H9 (cell line): ENCODE data around the gene ARVCF. TPM values are rescaled to one million over a fixed set of nuclear protein-coding genes. Genes with fewer than 3 reads are reported as not detected.

Source experiments
- DNase-seq: peaks from one replicate; pipeline ENCODE4 v3.0.0-alpha.2; 2017
- H2AFZ ChIP-seq: one replicate; pipeline ENCODE4 v1.6.1; 2013; ENCODE audit warnings: mild to moderate bottlenecking, low read length, control low read depth, moderate library complexity
- H2AK5ac ChIP-seq: 2 replicates; pipeline ENCODE4 v1.6.1; 2013; ENCODE audit warnings: low read length, control low read depth, mixed read lengths; ENCODE audit not compliant: insufficient read length
- H2BK120ac ChIP-seq: one replicate; pipeline ENCODE4 v1.6.1; 2013; ENCODE audit warnings: low read depth, mild to moderate bottlenecking, low read length, control low read depth, inconsistent platforms; ENCODE audit not compliant: poor library complexity, severe bottlenecking
- H2BK12ac ChIP-seq: 2 replicates; pipeline ENCODE4 v1.6.1; 2013; ENCODE audit warnings: low read length, control low read depth, mixed read lengths, low read depth; ENCODE audit not compliant: insufficient read length
- H2BK15ac ChIP-seq: 2 replicates; pipeline ENCODE4 v1.6.1; 2013; ENCODE audit warnings: low read depth, low read length, control low read depth
- H2BK20ac ChIP-seq: one replicate; pipeline ENCODE4 v1.6.1; 2013; ENCODE audit warnings: low read depth, mild to moderate bottlenecking, low read length, control low read depth, inconsistent platforms; ENCODE audit not compliant: poor library complexity, severe bottlenecking
- H2BK5ac ChIP-seq: 2 replicates; pipeline ENCODE4 v1.6.1; 2013; ENCODE audit warnings: low read length, control low read depth, mixed read lengths; ENCODE audit not compliant: insufficient read length
- H3K14ac ChIP-seq: 2 replicates; pipeline ENCODE4 v1.6.1; 2013; ENCODE audit warnings: low read length, control low read depth; ENCODE audit not compliant: insufficient read depth
- H3K18ac ChIP-seq: 2 replicates; pipeline ENCODE4 v1.6.1; 2013; ENCODE audit warnings: low read depth, mild to moderate bottlenecking, mixed read lengths, low read length, control low read depth; ENCODE audit not compliant: insufficient read length
- H3K23ac ChIP-seq: 2 replicates; pipeline ENCODE4 v1.6.1; 2013; ENCODE audit warnings: low read length, control low read depth, mixed read lengths, low read depth; ENCODE audit not compliant: insufficient read length
- H3K23me2 ChIP-seq: 2 replicates; pipeline ENCODE4 v1.6.1; 2013; ENCODE audit warnings: low read depth, mild to moderate bottlenecking, mixed read lengths, low read length, control low read depth; ENCODE audit not compliant: insufficient read length, poor library complexity, severe bottlenecking
- H3K27ac ChIP-seq: 2 replicates; pipeline ENCODE4 v1.5.1; 2013; ENCODE audit warnings: low read length, control low read depth, mixed read lengths, low read depth; ENCODE audit not compliant: insufficient read length
- H3K27me3 ChIP-seq: 2 replicates; pipeline ENCODE4 v1.6.1; 2013; ENCODE audit warnings: low read length, control low read depth, inconsistent platforms; ENCODE audit not compliant: insufficient read depth
- H3K4ac ChIP-seq: 2 replicates; pipeline ENCODE4 v1.6.1; 2013; ENCODE audit warnings: low read depth, mild to moderate bottlenecking, control low read depth, inconsistent platforms, low read length, moderate library complexity
- H3K4me1 ChIP-seq: 2 replicates; pipeline ENCODE4 v1.6.1; 2013; ENCODE audit warnings: low read length, control low read depth, inconsistent platforms; ENCODE audit not compliant: insufficient read depth
- H3K4me2 ChIP-seq: 2 replicates; pipeline ENCODE4 v1.6.1; 2013; ENCODE audit warnings: low read length, control low read depth, mixed read lengths; ENCODE audit not compliant: insufficient read length, insufficient read depth
- H3K56ac ChIP-seq: 2 replicates; pipeline ENCODE4 v1.6.1; 2013; ENCODE audit warnings: low read depth, mild to moderate bottlenecking, mixed read lengths, low read length, control low read depth; ENCODE audit not compliant: insufficient read length
- H3K79me1 ChIP-seq: 2 replicates; pipeline ENCODE4 v1.6.1; 2013; ENCODE audit warnings: low read depth, mild to moderate bottlenecking, moderate library complexity, low read length, control low read depth, inconsistent platforms; ENCODE audit not compliant: insufficient read depth, poor library complexity, severe bottlenecking
- H3K79me2 ChIP-seq: 2 replicates; pipeline ENCODE4 v1.6.1; 2013; ENCODE audit warnings: low read length, control low read depth, inconsistent platforms; ENCODE audit not compliant: insufficient read depth
- H3K9ac ChIP-seq: 2 replicates; pipeline ENCODE4 v1.6.1; 2013; ENCODE audit warnings: low read length, control low read depth, mixed read lengths; ENCODE audit not compliant: insufficient read length; ENCODE audit errors: extremely low read depth
- H3K9me3 ChIP-seq: one replicate; pipeline ENCODE4 v1.6.1; 2013; ENCODE audit warnings: low read depth, low read length, inconsistent platforms; ENCODE audit not compliant: control insufficient read depth
- H3T11ph ChIP-seq: one replicate; pipeline ENCODE4 v1.6.1; 2013; ENCODE audit warnings: mild to moderate bottlenecking, low read length, control low read depth, inconsistent platforms
- H4K20me1 ChIP-seq: one replicate; pipeline ENCODE4 v1.6.1; 2013; ENCODE audit not compliant: control insufficient read depth, insufficient read length, insufficient read depth
- H4K5ac ChIP-seq: 2 replicates; pipeline ENCODE4 v1.6.1; 2013; ENCODE audit warnings: low read depth, mild to moderate bottlenecking, mixed read lengths, low read length, control low read depth; ENCODE audit not compliant: insufficient read length
- H4K8ac ChIP-seq: replicated peaks from 2 replicates; pipeline ENCODE4 v1.6.1; 2013; ENCODE audit warnings: low read length, control low read depth, mixed read lengths, low read depth; ENCODE audit not compliant: insufficient read length
- H4K91ac ChIP-seq: 2 replicates; pipeline ENCODE4 v1.6.1; 2013; ENCODE audit warnings: low read depth, mild to moderate bottlenecking, moderate library complexity, mixed read lengths, low read length, control low read depth; ENCODE audit not compliant: insufficient read length
- H3K27ac Mint-ChIP-seq, 3 experiments: 2 replicates in 2 of 3; 3 replicates in 1 of 3; pipeline ENCODE4 v1.8.0; 2020 to 2021; ENCODE audit warnings: mixed read lengths in 3 of 3, mild to moderate bottlenecking in 1 of 3, moderate library complexity in 1 of 3
- H3K27me3 Mint-ChIP-seq: 2 replicates; pipeline ENCODE4 v1.8.0; 2021; ENCODE audit warnings: low read depth, mild to moderate bottlenecking, moderate library complexity, mixed read lengths
- H3K36me3 Mint-ChIP-seq, 3 experiments: 2 replicates in 2 of 3; 3 replicates in 1 of 3; pipeline ENCODE4 v1.8.0; 2020 to 2021; ENCODE audit warnings: low read depth in 3 of 3, mixed read lengths in 3 of 3; ENCODE audit not compliant: insufficient read depth in 1 of 3
- H3K4me1 Mint-ChIP-seq, 2 experiments: 2 replicates each; pipeline ENCODE4 v1.8.0; 2020; ENCODE audit warnings: mixed read lengths in 2 of 2
- H3K4me3 Mint-ChIP-seq, 2 experiments: 2 replicates in 1 of 2; 3 replicates in 1 of 2; pipeline ENCODE4 v1.8.0; 2020 to 2021; ENCODE audit warnings: mild to moderate bottlenecking in 2 of 2, mixed read lengths in 2 of 2, moderate library complexity in 1 of 2
- H3K9me3 Mint-ChIP-seq, 2 experiments: 2 replicates in 1 of 2; 3 replicates in 1 of 2; pipeline ENCODE4 v1.8.0; 2020; ENCODE audit warnings: mild to moderate bottlenecking in 2 of 2, mixed read lengths in 2 of 2, moderate library complexity in 1 of 2
- WGBS: extraction: QIAGEN DNeasy Blood & Tissue Kit; methylation state at CpG from one replicate; pipeline ENCODE4 v1.1.7; 2013; ENCODE audit warnings: missing lambda C conversion rate, low lambda C conversion rate, mixed read lengths; ENCODE audit not compliant: insufficient read length; ENCODE audit errors: extremely low coverage; 5-methylcytosine and 5-hydroxymethylcytosine counted together
- total RNA-seq: library from RNA; stranded (reverse); gene quantifications from 2 replicates; pipeline ENCODE4 v1.2.1, GENCODE V29; 2021
- TF ChIP-seq, protein P1 (sequence below): fragments of 200-600 bp; sonication (generic); conservative IDR thresholded peaks from 3 replicates; pipeline ENCODE4 v1.8.0; 2021; ENCODE audit warnings: antibody characterized with exemption, mild to moderate bottlenecking

The ARVCF gene
- total RNA-seq, 1 experiment from 2014 or later: 40.7 TPM

DNA sequence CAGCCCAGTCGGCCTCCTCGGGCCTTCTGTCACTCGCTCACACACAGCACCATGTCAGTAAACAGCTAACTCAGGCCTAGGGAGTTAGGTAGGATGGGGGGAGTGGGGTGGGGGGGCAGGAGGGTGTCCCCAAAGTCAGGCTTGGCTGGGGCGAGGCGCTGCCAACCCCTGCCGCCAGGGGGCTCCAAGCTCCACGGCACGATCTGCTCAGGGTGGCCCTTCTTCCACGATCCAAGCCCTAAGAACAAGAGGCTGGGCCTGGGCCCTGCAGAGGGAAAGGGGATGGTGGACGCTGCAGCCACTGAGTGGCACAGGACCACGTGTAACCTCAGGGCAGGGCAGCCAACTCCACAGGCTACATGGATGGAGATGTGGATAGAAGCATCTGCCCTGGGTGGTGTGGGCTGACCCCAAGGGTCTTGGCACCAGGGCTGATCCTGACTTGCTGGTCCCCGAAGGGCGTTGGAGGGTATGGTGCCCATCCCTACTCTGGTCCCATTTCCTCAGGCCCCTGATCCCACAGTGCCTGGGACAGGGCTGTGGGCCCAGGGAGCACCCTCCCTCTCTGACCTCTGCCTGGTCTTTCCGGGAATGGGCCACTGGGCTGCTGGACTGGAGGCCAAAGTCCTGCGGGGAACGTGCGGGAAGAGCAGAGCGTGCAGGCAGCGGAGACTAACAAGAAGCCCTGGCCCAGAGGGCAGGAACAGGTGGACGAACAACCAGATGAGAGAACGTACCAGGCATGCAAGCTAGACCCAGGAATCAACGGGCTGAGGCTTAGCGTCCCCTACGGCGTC lies 45.9 kb downstream of the ARVCF start:
- H3K27ac Mint-ChIP-seq: peak overlapping the region in 2 of 3 experiments; percentile 65 to 87; a peak in 3 of 7 replicates

More for the DNA sequence above, 45.9 kb downstream of the ARVCF start:
- peak; percentile 71 for DNase-seq
- Histone ChIP-seq H3K4me2 (no peak overlapping the region), H2AK5ac (no peak overlapping the region), H4K20me1 (no peaks in the 10 kb centered on the region), H2BK15ac (no peak overlapping the region), H2BK20ac (no peak overlapping the region), H4K8ac (no peak overlapping the region), H2BK12ac (no peak overlapping the region), H2AFZ (no peak overlapping the region), H3K9me3 (no peaks in the 10 kb centered on the region), H3K14ac (no peak overlapping the region), H3K79me1 (no peaks in the 10 kb centered on the region), H3K9ac (no peak overlapping the region), H3K56ac (no peak overlapping the region), H4K5ac (no peak overlapping the region), H2BK5ac (no peak overlapping the region), H3K18ac (no peak overlapping the region), H3K27ac (no peak overlapping the region), H4K91ac (no peak overlapping the region), H3K4me1 (no peaks in the 10 kb centered on the region; the same call in 1 of the 2 replicates), H3K27me3 (no peaks in the 10 kb centered on the region), H3K4ac (no peak overlapping the region), H3K79me2 (no peaks in the 10 kb centered on the region), H3K23me2 (no peaks in the 10 kb centered on the region), H3T11ph (no peak overlapping the region), H3K23ac (no peak overlapping the region), H2BK120ac (no peak overlapping the region)
- TF ChIP-seq, protein P1, sequence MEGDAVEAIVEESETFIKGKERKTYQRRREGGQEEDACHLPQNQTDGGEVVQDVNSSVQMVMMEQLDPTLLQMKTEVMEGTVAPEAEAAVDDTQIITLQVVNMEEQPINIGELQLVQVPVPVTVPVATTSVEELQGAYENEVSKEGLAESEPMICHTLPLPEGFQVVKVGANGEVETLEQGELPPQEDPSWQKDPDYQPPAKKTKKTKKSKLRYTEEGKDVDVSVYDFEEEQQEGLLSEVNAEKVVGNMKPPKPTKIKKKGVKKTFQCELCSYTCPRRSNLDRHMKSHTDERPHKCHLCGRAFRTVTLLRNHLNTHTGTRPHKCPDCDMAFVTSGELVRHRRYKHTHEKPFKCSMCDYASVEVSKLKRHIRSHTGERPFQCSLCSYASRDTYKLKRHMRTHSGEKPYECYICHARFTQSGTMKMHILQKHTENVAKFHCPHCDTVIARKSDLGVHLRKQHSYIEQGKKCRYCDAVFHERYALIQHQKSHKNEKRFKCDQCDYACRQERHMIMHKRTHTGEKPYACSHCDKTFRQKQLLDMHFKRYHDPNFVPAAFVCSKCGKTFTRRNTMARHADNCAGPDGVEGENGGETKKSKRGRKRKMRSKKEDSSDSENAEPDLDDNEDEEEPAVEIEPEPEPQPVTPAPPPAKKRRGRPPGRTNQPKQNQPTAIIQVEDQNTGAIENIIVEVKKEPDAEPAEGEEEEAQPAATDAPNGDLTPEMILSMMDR: peak; percentile 99
- peaks cover 17 to 18% of the 10 kb centered on the region in 2 experiments for H3K4me1 Mint-ChIP-seq
- WGBS: no CpG with 5 or more reads among the region's 25 CpGs
- H3K27me3 Mint-ChIP-seq: no peaks in the 10 kb centered on the region
- no peaks in the 10 kb centered on the region; a peak in 1 of 5 replicates for H3K9me3 Mint-ChIP-seq
- H3K4me3 Mint-ChIP-seq: peak overlapping the region in 1 of 2 experiments; percentile 55; a peak in 1 of 5 replicates
- peaks cover 7 to 41% (median 39%) of the 10 kb centered on the region in 3 experiments for H3K36me3 Mint-ChIP-seq
